ENCODE results near the gene GTF3C1. TPM values are rescaled to one million over a fixed set of nuclear protein-coding genes. Genes with fewer than 3 reads are reported as not detected.

The GTF3C1 gene
- total and polyA plus RNA-seq, 10 donors: 28.8 to 68.6 (median 57.1) TPM

DNA sequence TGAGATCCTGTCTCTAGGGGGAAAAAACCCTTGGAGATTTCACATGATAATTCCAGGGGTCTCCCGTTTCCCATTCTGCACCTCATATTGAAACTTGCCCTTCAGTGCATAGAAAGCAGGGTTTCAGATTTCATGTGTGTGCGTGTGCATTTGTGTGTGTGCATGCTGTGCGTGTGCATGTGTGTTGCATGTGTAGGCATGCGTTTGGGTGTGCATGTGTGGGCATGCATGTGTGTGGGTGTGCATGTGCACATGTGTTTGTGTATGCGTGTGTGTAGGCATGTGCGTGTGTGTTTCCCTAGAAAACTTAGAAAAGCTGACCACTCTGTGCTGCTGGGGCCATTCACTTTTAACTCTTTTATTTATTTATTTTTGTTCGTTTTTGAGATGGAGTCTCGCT is 107.7 kb downstream of the GTF3C1 start:
- H3K4me1 ChIP-seq: peaks cover 0 to 18% (median 11%) of the 10 kb centered on the region in 6 donors
- DNase-seq: peak; percentile 28
- WGBS, 5 donors: 95 to 97% (median 96%) methylated on average over 8 of the region's 8 CpGs
- peaks cover 0 to 91% (median 28%) of the 10 kb centered on the region in 6 donors for H3K36me3 ChIP-seq
- H3K27ac ChIP-seq: no peak overlapping the region
- intact Hi-C loops (cut with DNase I; ENCODE audit: low total_unique reads): no loop called here
- no peak for TF ChIP-seq CTCF (IDR thresholded peaks at IDR 0.05 in 8 of 11, conservative IDR thresholded peaks at IDR 0.05 in 3 of 11)
- TF ChIP-seq POLR2AphosphoS5 (IDR thresholded peaks at IDR 0.05): no peak
- no peak for TF ChIP-seq POLR2A (IDR thresholded peaks at IDR 0.05)
- no peaks in the 10 kb centered on the region for H3K27me3 ChIP-seq (replicated peaks in 1 of 7)
- no peak overlapping the region for H3K4me3 ChIP-seq
- peaks cover 0 to 16% (median 15%) of the 10 kb centered on the region in 8 donors for H3K9me3 ChIP-seq

DNA sequence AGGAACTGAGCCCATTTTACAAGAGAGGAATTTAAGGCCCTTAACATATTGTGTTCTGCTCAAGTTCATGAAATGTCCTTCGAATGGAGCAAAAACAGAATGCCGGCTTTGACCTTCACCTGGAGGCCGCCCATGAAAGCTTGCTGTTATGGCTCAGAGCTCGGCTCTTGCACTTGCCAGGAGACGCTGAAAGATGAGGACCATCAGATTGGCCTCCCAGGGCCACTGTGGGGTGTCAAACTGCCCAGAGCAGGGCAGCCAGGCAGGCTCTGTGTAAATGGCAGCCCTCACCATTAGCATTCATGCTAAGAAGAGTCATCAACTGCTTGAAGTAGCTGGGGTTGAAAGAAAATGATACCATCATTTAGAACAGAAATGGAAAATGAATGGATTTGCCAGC is 108.4 kb downstream of the GTF3C1 start:
- Histone ChIP-seq H3K27me3 (replicated peaks in 1 of 7) (no peaks in the 10 kb centered on the region), H3K9me3 (peaks cover 0 to 16% (median 15%) of the 10 kb centered on the region in 8 donors), H3K4me3 (no peak overlapping the region), H3K4me1 (peaks cover 0 to 11% (median 4%) of the 10 kb centered on the region in 6 donors), H3K36me3 (peaks cover 0 to 96% (median 28%) of the 10 kb centered on the region in 6 donors), H3K27ac (no peak overlapping the region)
- peak; percentile 46 for DNase-seq
- intact Hi-C loops (cut with DNase I; ENCODE audit: low total_unique reads): no loop called here
- WGBS, 5 donors: 52 to 88% (median 68%) methylated on average over 5 of the region's 5 CpGs
- TF ChIP-seq POLR2A (IDR thresholded peaks at IDR 0.05) (no peak), CTCF (IDR thresholded peaks at IDR 0.05 in 8 of 11, conservative IDR thresholded peaks at IDR 0.05 in 3 of 11) (no peak), POLR2AphosphoS5 (IDR thresholded peaks at IDR 0.05) (no peak)

- intact Hi-C loops (cut with DNase I; ENCODE audit: low total_unique reads): no loop called here
- DNase-seq: peak; percentile 39
Observed at GRCh38 chr16:27439271-27440018, 110.3 kb downstream of the GTF3C1 start.

More at GRCh38 chr16:27439271-27440018, 110.3 kb downstream of the GTF3C1 start:
- Histone ChIP-seq H3K4me1 (peaks cover 0 to 6% (median 0%) of the 10 kb centered on the region in 6 donors), H3K27me3 (replicated peaks in 1 of 7) (no peaks in the 10 kb centered on the region), H3K36me3 (peaks cover 0 to 93% (median 15%) of the 10 kb centered on the region in 6 donors), H3K27ac (no peak overlapping the region), H3K9me3 (peaks cover 0 to 8% (median 7%) of the 10 kb centered on the region in 8 donors), H3K4me3 (no peak overlapping the region)
- 73 to 82% (median 78%) methylated on average over 15 to 18 of the region's 18 CpGs for WGBS, 5 donors
- TF ChIP-seq CTCF (IDR thresholded peaks at IDR 0.05 in 8 of 11, conservative IDR thresholded peaks at IDR 0.05 in 3 of 11): no peak
- no peak for TF ChIP-seq POLR2A (IDR thresholded peaks at IDR 0.05)
- TF ChIP-seq POLR2AphosphoS5 (IDR thresholded peaks at IDR 0.05): no peak
